AG08396 (cell line): ENCODE data around the gene AEN.

Experiments used
- DNase-seq: peaks from one replicate; pipeline ENCODE4 v3.0.0; 2012; ENCODE audit warnings: low spot score, mixed read lengths

The AEN gene

DNA sequence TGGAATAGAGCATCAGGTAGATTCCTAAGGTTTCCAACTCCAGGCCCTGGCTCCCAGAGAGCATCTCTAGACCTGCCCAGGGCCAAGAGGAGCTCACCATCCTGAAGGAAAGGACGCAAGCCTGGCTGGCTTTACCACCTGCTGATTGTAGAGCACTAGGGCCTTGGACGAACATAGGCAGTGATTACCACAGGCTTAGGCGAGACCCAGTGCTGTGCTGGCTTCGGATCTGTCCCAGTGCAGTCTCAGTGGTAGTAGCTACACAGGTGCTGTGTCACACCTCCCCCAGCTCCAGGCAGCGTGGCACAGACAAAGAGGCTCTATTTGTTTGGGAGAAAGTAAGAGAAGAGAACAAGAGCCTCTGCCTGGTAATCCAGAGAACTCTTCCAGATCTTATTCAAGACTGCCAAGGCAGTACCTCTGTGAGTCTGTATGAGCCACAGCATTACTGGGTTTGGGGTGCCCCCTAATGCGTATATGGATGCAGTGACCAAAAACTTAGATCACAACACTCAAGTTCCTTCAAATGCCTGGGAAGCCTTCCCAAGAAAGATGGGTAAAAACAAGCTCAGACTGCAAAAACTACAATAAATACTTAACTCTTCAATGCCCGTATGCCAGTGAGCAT, 43.1 kb downstream of the AEN start:
- no peak for DNase-seq

DNA sequence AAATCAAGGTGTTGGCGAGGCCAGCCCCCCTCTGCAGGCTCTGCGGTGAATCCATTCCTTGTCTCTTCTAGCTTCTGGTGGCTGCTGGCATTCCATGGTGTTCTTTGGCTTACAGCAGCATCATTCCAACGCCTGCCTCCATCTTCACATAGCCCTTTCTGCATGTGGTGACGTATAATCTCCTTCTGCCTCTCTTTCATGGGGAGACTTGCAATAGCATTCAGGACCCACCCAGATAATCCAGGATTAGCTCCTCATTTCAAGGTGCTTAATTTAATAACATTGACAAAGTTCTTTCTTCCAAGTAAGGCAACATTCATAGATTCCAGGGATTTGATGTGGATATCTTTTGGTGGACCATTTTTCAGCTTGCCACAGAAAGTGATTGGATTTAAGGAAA, 53.5 kb downstream of the AEN start:
- no peak for DNase-seq

DNA sequence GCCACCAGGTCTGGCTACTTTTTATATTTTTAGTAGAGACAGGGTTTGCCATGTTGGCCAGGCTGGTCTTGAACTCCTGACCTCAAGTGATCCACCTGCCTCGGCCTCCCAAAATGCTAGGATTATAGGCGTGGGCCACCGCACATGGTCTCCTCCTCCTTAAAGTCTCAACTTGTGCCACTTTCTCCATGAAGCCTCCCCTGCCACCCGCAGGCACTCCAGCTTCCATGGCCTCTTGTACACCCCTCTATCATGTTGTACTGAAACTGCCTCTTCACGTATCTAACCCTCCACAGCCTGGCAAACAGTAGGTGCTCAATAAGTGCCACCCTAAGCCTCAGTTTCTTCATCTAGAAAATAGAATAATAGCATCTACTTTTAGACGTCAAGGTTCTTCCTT, 57.6 kb downstream of the AEN start:
- DNase-seq = no peak

DNA sequence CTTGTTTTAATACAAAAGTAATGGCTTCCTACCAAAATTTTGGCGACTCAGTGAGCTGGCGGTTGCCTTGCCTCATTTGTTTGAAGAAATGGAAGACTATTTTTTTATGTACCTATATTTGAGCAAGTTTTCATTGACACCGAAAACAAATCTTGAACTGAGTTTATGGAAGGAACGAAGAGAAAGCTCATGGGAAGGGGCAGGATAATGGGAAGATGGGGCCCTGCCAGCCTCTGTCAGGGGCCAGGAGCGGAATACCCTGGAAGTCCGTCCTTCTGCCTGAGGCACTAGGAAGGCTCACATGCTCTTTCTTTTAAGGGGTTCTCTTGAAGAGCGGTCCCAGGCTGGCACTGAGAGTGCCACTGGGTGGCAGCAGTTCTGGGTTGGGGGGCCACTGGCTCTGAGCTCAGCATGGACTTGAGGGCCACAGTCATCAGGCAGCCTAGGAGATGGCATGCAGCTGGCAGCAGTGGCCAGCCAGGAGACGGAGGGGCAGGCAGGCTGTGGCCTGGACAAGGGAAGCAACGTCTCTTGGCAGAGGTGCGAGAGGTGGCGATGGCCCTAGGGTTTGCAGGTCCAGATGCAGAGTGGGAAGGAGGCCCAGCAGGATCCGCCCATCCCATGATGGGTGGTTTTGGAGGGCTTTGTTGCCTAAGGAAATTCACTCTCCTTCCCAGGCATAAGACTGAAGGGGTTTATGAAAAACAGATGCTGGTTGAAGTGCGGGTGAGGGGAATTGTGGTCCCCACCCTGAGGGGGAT, 59.3 kb downstream of the AEN start:
- DNase-seq = no peak

DNA sequence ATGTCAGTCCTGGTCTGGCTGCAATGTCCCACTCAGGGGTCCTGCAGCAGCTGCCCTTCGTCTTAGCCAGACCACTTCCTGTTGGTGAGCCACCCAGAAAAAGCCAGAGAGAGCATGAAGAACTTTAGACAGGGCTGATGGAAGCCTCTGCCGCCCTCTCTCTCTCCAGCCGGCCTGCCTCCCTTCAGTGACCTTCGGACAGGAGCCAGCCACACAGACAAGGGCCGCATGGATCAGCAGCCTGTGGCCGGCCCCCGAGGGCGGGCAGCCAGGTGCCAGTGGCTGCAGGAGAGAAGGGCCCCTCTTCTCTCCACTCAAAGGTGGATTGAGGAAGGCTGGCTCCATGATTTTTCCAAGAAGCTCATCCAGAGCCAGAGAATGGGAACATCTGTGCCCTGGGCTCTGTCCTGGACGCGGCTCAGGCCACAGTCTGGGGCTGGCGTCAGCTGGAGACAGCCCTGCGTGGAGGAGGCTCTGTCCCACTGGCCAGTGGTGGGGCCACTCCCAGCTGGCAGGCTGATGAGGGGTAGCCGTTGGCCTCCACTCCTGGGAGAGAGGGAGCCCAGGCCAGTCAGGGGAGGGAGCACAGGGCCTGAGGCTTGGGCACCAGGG, 60.6 kb downstream of the AEN start:
- DNase-seq = no peak
